Brain microvascular endothelial cell (primary cell): Measurements from ENCODE around the gene TSC22D1.
"Not testable (repeated sequence)": the region's sequence is repeated elsewhere in the genome, so short reads cannot be mapped to it uniquely, and the experiment has no call there.

Experiments used
- DNase-seq: peaks from one replicate; pipeline ENCODE4 v3.0.0-alpha.2; 2020
- H3K27ac ChIP-seq: fragments of 250-450 bp; sonication (Bioruptor Pico); 2 replicates; pipeline ENCODE4 v1.5.1; 2020; ENCODE audit warnings: mild to moderate bottlenecking, moderate library complexity
- H3K27me3 ChIP-seq: fragments of 250-450 bp; sonication (Bioruptor Pico); replicated peaks from 2 replicates; pipeline ENCODE4 v1.5.1; 2020; ENCODE audit warnings: mild to moderate bottlenecking
- H3K36me3 ChIP-seq: fragments of 250-450 bp; sonication (Bioruptor Pico); replicated peaks from 2 replicates; pipeline ENCODE4 v1.5.1; 2020; ENCODE audit warnings: mild to moderate bottlenecking
- H3K4me3 ChIP-seq: 2 replicates; pipeline ENCODE4 v1.5.1; 2011; ENCODE audit warnings: low read depth, mild to moderate bottlenecking, control low read depth, low read length, moderate library complexity
- CTCF ChIP-seq: IDR thresholded peaks from 2 replicates; pipeline ENCODE4 v1.5.1; 2011; ENCODE audit warnings: low read depth, mild to moderate bottlenecking, moderate library complexity, low read length, control low read depth, inconsistent platforms; ENCODE audit errors: missing control alignments
- in situ Hi-C: cut with HindIII; loops from 2 replicates; pipeline ENCODE4 v1.10.0; 2017; ENCODE audit warnings: low sequenced_read_pairs, low pct_ligation_motif_present

TSC22D1 gene

GRCh38 chr13:44566601-44567000 is 9.5 kb downstream of the TSC22D1 start:
- Histone ChIP-seq H3K27me3 (no peaks in the 10 kb centered on the region), H3K36me3 (peaks cover 2% of the 10 kb centered on the region), H3K27ac (no peak overlapping the region), H3K4me3 (no peak overlapping the region)
- no peak for TF ChIP-seq CTCF
- DNase-seq, result no peak
- in situ Hi-C loops, result no loop called here

GRCh38 chr13:44565881-44566280 is 10.2 kb downstream of the TSC22D1 start:
- TF ChIP-seq CTCF, result no peak
- no peak overlapping the region for H3K27ac ChIP-seq
- DNase-seq, result no peak
- in situ Hi-C loops, result no loop called here
- peaks cover 2% of the 10 kb centered on the region for H3K36me3 ChIP-seq
- no peak overlapping the region for H3K4me3 ChIP-seq
- H3K27me3 ChIP-seq, result no peaks in the 10 kb centered on the region

GRCh38 chr13:44564936-44565335 is 11.2 kb downstream of the TSC22D1 start:
- no peak for DNase-seq
- no peak overlapping the region for H3K4me3 ChIP-seq
- no peak overlapping the region for H3K27ac ChIP-seq
- TF ChIP-seq CTCF, result no peak
- in situ Hi-C loops, result no loop called here
- peaks cover 2% of the 10 kb centered on the region for H3K36me3 ChIP-seq
- H3K27me3 ChIP-seq, result no peaks in the 10 kb centered on the region

GRCh38 chr13:44562853-44563252 is 13.3 kb downstream of the TSC22D1 start:
- H3K36me3 ChIP-seq, DNase-seq, in situ Hi-C loops, H3K27me3 ChIP-seq, H3K27ac ChIP-seq, H3K4me3 ChIP-seq: not testable (repeated sequence)

- no peak for TF ChIP-seq CTCF
- Histone ChIP-seq H3K4me3 (no peak overlapping the region), H3K27ac (no peak overlapping the region), H3K36me3 (peaks cover 3% of the 10 kb centered on the region), H3K27me3 (no peaks in the 10 kb centered on the region)
- DNase-seq, result no peak
- in situ Hi-C loops, result no loop called here
Measured at GRCh38 chr13:44561351-44561750, 14.8 kb downstream of the TSC22D1 start.

- in situ Hi-C loops, result no loop called here
- TF ChIP-seq CTCF, result no peak
Measured at GRCh38 chr13:44557986-44558385, 18.1 kb downstream of the TSC22D1 start.

More at GRCh38 chr13:44557986-44558385, 18.1 kb downstream of the TSC22D1 start:
- Histone ChIP-seq H3K27me3 (no peaks in the 10 kb centered on the region), H3K27ac (no peak overlapping the region), H3K4me3 (no peak overlapping the region), H3K36me3 (peaks cover 5% of the 10 kb centered on the region)
- no peak for DNase-seq
